DOHH2 (cell line): Measurements from ENCODE around the gene DISC1.

Source experiments
- EZH2phosphoT487 ChIP-seq: fragments of 200-600 bp; sonication (generic); IDR thresholded peaks from 2 replicates; pipeline ENCODE4 v1.6.1; 2017; ENCODE audit warnings: borderline replicate concordance, mild to moderate bottlenecking, antibody characterized with exemption, low read length, moderate library complexity, mixed read lengths
- TF ChIP-seq, protein P1 (sequence below): fragments of 200-600 bp; sonication (generic); IDR thresholded peaks from one replicate; pipeline ENCODE4 v1.5.1; 2014; ENCODE audit warnings: antibody characterized with exemption, mild to moderate bottlenecking, low read depth, low read length; ENCODE audit not compliant: poor library complexity, severe bottlenecking

GRCh38 chr1:231939118-231939517 lies 312.5 kb downstream of the DISC1 start:
- TF ChIP-seq, protein P1, sequence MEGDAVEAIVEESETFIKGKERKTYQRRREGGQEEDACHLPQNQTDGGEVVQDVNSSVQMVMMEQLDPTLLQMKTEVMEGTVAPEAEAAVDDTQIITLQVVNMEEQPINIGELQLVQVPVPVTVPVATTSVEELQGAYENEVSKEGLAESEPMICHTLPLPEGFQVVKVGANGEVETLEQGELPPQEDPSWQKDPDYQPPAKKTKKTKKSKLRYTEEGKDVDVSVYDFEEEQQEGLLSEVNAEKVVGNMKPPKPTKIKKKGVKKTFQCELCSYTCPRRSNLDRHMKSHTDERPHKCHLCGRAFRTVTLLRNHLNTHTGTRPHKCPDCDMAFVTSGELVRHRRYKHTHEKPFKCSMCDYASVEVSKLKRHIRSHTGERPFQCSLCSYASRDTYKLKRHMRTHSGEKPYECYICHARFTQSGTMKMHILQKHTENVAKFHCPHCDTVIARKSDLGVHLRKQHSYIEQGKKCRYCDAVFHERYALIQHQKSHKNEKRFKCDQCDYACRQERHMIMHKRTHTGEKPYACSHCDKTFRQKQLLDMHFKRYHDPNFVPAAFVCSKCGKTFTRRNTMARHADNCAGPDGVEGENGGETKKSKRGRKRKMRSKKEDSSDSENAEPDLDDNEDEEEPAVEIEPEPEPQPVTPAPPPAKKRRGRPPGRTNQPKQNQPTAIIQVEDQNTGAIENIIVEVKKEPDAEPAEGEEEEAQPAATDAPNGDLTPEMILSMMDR = no peak
- TF ChIP-seq EZH2phosphoT487 = no peak
